HL-60 (cell line): Measurements from ENCODE around the gene DNAH14.

Source experiments
- DNase-seq, 2 experiments: peaks; one replicate each; pipeline ENCODE4 v3.0.0-alpha.2; 2010 to 2020; ENCODE audit warnings: low read depth in 1 of 2, low spot score in 1 of 2
- H3K27ac ChIP-seq: fragments of 250-450 bp; sonication (Bioruptor Pico); replicated peaks from 2 replicates; pipeline ENCODE4 v1.5.1; 2020; ENCODE audit warnings: mild to moderate bottlenecking, moderate library complexity
- H3K27me3 ChIP-seq: fragments of 250-450 bp; sonication (Bioruptor Pico); 2 replicates; pipeline ENCODE4 v1.5.1; 2021; ENCODE audit warnings: mild to moderate bottlenecking, moderate library complexity; ENCODE audit not compliant: insufficient read depth, poor library complexity, severe bottlenecking
- H3K4me3 ChIP-seq: replicated peaks from 2 replicates; pipeline ENCODE4 v1.5.1; 2011; ENCODE audit warnings: mild to moderate bottlenecking, control low read depth, low read length; ENCODE audit not compliant: insufficient read depth
- GABPA ChIP-seq: IDR thresholded peaks from 2 replicates; pipeline ENCODE4 v1.6.1; 2012; ENCODE audit warnings: low read depth
- POLR2AphosphoS5 ChIP-seq: IDR thresholded peaks from 2 replicates; pipeline ENCODE4 v1.6.1; 2012; ENCODE audit warnings: low read depth
- SPI1 ChIP-seq: IDR thresholded peaks from 2 replicates; pipeline ENCODE4 v1.6.1; 2012; ENCODE audit warnings: low read depth, mild to moderate bottlenecking, borderline replicate concordance
- TF ChIP-seq, protein P1 (sequence below): IDR thresholded peaks from one replicate; pipeline ENCODE4 v1.5.1; 2011; ENCODE audit warnings: low read length, control low read depth, inconsistent platforms; ENCODE audit not compliant: insufficient read depth
- TF ChIP-seq, protein P2 (sequence below): IDR thresholded peaks from 2 replicates; pipeline ENCODE4 v1.6.1; 2012; ENCODE audit warnings: low read depth; ENCODE audit not compliant: insufficient replicate concordance

The DNAH14 gene

DNA sequence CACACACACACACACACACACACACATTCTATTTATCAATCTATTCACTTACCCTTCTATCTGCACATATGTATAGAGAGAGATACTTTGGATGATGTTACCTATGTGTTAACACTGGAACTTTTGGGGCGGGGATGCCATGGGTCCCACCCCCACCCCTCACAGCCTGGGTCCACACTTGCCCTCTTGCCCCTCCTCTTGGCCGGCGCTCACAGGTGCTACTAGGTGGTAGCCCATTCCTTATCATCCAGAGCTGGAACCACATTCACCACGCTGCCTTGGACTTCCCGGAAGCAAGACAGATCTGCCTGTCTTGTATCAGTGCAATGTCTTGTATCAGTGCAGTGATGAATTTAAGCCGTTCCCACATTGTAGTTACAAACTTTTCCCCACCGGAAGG is 413.2 kb downstream of the DNAH14 start:
- Histone ChIP-seq H3K4me3 (no peak overlapping the region), H3K27ac (no peak overlapping the region), H3K27me3 (no peaks in the 10 kb centered on the region)
- DNase-seq: no peak
- TF ChIP-seq, protein P1, sequence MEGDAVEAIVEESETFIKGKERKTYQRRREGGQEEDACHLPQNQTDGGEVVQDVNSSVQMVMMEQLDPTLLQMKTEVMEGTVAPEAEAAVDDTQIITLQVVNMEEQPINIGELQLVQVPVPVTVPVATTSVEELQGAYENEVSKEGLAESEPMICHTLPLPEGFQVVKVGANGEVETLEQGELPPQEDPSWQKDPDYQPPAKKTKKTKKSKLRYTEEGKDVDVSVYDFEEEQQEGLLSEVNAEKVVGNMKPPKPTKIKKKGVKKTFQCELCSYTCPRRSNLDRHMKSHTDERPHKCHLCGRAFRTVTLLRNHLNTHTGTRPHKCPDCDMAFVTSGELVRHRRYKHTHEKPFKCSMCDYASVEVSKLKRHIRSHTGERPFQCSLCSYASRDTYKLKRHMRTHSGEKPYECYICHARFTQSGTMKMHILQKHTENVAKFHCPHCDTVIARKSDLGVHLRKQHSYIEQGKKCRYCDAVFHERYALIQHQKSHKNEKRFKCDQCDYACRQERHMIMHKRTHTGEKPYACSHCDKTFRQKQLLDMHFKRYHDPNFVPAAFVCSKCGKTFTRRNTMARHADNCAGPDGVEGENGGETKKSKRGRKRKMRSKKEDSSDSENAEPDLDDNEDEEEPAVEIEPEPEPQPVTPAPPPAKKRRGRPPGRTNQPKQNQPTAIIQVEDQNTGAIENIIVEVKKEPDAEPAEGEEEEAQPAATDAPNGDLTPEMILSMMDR: no peak
- TF ChIP-seq, protein P2, sequence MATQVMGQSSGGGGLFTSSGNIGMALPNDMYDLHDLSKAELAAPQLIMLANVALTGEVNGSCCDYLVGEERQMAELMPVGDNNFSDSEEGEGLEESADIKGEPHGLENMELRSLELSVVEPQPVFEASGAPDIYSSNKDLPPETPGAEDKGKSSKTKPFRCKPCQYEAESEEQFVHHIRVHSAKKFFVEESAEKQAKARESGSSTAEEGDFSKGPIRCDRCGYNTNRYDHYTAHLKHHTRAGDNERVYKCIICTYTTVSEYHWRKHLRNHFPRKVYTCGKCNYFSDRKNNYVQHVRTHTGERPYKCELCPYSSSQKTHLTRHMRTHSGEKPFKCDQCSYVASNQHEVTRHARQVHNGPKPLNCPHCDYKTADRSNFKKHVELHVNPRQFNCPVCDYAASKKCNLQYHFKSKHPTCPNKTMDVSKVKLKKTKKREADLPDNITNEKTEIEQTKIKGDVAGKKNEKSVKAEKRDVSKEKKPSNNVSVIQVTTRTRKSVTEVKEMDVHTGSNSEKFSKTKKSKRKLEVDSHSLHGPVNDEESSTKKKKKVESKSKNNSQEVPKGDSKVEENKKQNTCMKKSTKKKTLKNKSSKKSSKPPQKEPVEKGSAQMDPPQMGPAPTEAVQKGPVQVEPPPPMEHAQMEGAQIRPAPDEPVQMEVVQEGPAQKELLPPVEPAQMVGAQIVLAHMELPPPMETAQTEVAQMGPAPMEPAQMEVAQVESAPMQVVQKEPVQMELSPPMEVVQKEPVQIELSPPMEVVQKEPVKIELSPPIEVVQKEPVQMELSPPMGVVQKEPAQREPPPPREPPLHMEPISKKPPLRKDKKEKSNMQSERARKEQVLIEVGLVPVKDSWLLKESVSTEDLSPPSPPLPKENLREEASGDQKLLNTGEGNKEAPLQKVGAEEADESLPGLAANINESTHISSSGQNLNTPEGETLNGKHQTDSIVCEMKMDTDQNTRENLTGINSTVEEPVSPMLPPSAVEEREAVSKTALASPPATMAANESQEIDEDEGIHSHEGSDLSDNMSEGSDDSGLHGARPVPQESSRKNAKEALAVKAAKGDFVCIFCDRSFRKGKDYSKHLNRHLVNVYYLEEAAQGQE: no peak
- TF ChIP-seq SPI1 (no peak), GABPA (no peak), POLR2AphosphoS5 (no peak)

DNA sequence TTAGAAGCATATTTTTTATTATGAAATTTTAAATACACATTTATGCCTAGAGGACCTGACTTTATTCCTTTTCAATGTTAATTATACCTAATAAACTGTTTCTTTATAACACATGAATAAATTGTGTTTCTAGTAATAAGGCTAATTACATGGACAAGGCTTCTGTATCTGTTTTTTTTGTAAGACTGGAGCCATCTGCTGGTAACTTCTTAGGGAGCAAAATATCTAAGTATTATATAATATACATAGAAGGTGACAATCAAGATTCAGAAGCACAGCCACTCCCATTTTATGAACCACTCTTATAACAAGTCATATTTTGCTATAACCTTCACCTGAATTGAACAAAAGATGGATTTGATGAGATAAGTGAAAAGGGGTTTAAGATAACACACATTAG is 414.1 kb downstream of the DNAH14 start:
- TF ChIP-seq, protein P2: no peak
- TF ChIP-seq, protein P1: peak; percentile 0
- TF ChIP-seq GABPA (no peak), SPI1 (no peak), POLR2AphosphoS5 (no peak)
- Histone ChIP-seq H3K27me3 (no peaks in the 10 kb centered on the region), H3K27ac (no peak overlapping the region), H3K4me3 (no peak overlapping the region)
- DNase-seq: no peak

DNA sequence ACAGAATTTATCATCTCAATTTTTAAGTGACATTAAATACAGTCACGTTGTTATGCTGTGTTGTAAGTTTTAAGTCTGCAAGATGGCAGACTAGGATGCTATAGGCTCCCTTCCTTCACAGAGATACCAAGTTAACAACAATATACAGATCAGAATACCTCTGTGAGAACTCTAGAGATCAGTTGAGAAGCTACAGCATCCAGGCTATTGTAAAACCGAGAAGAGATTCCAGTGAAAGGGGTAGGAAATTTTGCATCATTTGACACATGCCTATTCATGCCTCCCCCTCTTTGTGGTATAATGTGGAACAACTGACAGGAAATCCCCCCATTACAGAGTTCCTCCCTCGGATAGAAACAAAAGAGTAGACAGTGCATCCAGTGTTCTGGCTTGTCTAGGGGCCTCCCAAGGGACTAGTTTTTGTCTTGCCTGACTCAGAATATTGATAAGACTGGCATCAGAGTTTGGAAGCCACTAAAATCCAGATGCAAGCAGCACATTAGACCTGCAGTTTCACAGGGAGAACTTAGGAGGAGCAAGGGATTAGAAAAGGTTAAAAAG is 417.7 kb downstream of the DNAH14 start:
- TF ChIP-seq SPI1: 0 out of 2 replicates have a peak, but pooled peaks have one; percentile 13
- no peak for TF ChIP-seq POLR2AphosphoS5

DNA sequence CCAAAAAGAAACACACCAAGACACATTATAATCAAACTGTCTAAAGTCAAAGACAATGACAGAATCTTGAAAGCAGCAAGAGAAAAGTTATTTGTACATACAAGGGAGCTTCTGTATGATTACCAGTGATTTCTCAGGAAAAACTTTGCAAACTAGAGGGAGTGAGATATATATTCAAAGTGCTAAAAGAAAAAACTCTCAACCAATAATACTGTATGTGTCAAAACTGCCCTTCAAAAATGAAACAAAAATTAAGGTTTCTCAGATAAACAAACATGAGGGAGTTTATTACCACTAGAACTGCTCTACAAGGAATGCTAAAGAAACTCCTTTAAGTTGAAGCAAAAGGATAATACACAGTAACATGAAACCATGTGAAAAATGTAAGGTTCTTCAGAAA is 418.9 kb downstream of the DNAH14 start:
- Histone ChIP-seq H3K27ac (no peak overlapping the region), H3K4me3 (no peak overlapping the region), H3K27me3 (no peaks in the 10 kb centered on the region)
- TF ChIP-seq POLR2AphosphoS5: no peak
- TF ChIP-seq, protein P2: no peak
- TF ChIP-seq SPI1: no peak
- no peak for TF ChIP-seq GABPA
- TF ChIP-seq, protein P1: no peak
- DNase-seq: no peak

More for the DNA sequence above, 417.7 kb downstream of the DNAH14 start:
- H3K27ac ChIP-seq: no peak overlapping the region; the same call in 1 of the 2 replicates
- no peaks in the 10 kb centered on the region for H3K27me3 ChIP-seq
- no peak overlapping the region for H3K4me3 ChIP-seq
- peak in 1 of 2 experiments; percentile 16 for DNase-seq
